Measurements from ENCODE around the gene SLC7A8.

The SLC7A8 gene

DNA sequence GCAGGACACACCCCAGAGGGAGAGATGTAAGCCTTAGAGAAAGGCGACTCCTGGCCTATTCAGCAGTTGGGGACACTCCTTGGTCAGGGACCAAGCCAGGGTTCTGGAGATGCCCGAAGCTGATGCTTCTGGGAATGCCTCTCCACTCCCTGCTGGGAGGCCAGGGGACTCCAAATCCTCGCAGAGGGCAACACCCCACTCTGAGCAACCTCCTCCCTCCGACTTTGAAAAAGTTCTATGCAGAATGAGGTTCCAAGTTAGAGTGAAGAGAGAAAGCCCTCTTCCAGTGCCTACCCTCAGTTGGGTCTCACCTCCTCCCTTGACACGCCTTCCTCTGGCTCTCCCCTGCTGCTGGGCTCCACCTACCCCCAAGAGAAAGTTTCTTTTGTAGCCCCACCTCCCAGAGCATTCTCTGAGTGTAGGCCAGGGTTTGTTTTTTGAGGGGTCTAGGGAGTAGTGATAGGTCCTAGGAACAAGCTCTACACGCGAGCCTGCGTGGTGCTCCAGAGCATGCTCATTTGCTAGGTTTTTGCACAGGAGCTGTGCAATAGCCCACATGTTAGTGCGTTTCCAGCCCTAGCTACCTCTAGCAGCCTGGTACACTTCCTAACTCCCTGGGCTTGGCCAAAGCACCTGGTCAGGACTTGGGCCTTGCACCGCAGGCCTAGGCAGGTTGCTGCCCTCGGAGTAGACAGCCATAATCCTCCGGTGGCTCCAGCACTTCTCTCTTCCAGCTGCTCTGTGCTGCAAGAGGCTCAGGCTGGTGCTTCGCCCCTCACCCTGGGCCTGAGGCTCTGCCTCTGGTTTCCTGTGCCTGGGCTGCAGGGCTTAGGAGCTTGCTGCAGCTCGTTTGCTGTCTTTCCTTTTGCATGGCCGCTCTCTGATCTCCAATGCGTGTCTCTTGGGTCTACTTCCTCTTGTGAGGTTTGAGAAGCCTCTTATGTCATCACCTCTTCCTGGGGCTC, 63.8 kb downstream of the SLC7A8 start (continued):
- no peak for TF ChIP-seq SCRT2 (tag by site-specific recombination; IDR thresholded peaks at IDR 0.05)
- no peak for TF ChIP-seq ZBTB48 (tag by site-specific recombination; IDR thresholded peaks at IDR 0.05)
- no peak for TF ChIP-seq BCL6B (tag by site-specific recombination; IDR thresholded peaks at IDR 0.05)
- no peak for TF ChIP-seq ZNF155 (tag by site-specific recombination; IDR thresholded peaks at IDR 0.05)
- TF ChIP-seq ZNF2 (tag by site-specific recombination; IDR thresholded peaks at IDR 0.05) = no peak
- no peak for TF ChIP-seq ZBTB44 (tag by site-specific recombination; IDR thresholded peaks at IDR 0.05)
- no peak for TF ChIP-seq ZNF202 (tag by site-specific recombination; IDR thresholded peaks at IDR 0.05; ENCODE audit: borderline replicate concordance)
- no peak for TF ChIP-seq ZNF184 (tag by site-specific recombination; IDR thresholded peaks at IDR 0.05)
- no peak for TF ChIP-seq EGR2 (tag by site-specific recombination; IDR thresholded peaks at IDR 0.05; ENCODE audit: low read depth)
- TF ChIP-seq ZNF645 (tag by site-specific recombination; IDR thresholded peaks at IDR 0.05) = no peak

- Histone ChIP-seq H3K4me1 (ENCODE audit: control insufficient read depth, insufficient read depth, low read length) (no peaks in the 10 kb centered on the region; the same call in 1 of the 2 replicates), H3K9me3 (ENCODE audit: control insufficient read depth, insufficient read depth, low read depth, low read length) (no peaks in the 10 kb centered on the region), H3K27ac (ENCODE audit: extremely low read depth, low read depth, low read length) (no peak within 1 kb of the TSS), H3K4me3 (ENCODE audit: low read depth, low read length) (no peak within 1 kb of the TSS), H3K36me3 (ENCODE audit: control insufficient read depth in 2 of 2, insufficient read depth in 1 of 2, low read length in 2 of 2) (no peaks in the 10 kb centered on the region)
- POLR2A ChIA-PET = no interaction called here
- TF ChIP-seq ZSCAN5A (tag by site-specific recombination; IDR thresholded peaks at IDR 0.05) (no peak), ZNF155 (tag by site-specific recombination; IDR thresholded peaks at IDR 0.05) (no peak), ZNF23 (tag by site-specific recombination; IDR thresholded peaks at IDR 0.05; ENCODE audit: borderline replicate concordance) (no peak), ZNF416 (tag by site-specific recombination; IDR thresholded peaks at IDR 0.05) (no peak), ZNF2 (tag by site-specific recombination; IDR thresholded peaks at IDR 0.05) (no peak), ZBTB21 (tag by site-specific recombination; IDR thresholded peaks at IDR 0.05) (no peak), ZBTB17 (tag by site-specific recombination; IDR thresholded peaks at IDR 0.05) (no peak), ZBTB8A (tag by site-specific recombination; IDR thresholded peaks at IDR 0.05) (no peak), MYNN (tag by site-specific recombination; IDR thresholded peaks at IDR 0.05; ENCODE audit: borderline replicate concordance) (no peak)
- TF ChIP-seq, protein P1, sequence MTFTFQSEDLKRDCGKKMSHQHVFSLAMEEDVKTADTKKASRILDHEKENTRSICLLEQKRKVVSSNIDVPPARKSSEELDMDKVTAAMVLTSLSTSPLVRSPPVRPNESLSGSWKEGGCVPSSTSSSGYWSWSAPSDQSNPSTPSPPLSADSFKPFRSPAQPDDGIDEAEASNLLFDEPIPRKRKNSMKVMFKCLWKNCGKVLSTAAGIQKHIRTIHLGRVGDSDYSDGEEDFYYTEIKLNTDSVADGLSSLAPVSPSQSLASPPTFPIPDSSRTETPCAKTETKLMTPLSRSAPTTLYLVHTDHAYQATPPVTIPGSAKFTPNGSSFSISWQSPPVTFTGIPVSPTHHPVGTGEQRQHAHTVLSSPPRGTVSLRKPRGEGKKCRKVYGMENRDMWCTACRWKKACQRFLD (tag by site-specific recombination; IDR thresholded peaks at IDR 0.05) = no peak
- TF ChIP-seq, protein P2, sequence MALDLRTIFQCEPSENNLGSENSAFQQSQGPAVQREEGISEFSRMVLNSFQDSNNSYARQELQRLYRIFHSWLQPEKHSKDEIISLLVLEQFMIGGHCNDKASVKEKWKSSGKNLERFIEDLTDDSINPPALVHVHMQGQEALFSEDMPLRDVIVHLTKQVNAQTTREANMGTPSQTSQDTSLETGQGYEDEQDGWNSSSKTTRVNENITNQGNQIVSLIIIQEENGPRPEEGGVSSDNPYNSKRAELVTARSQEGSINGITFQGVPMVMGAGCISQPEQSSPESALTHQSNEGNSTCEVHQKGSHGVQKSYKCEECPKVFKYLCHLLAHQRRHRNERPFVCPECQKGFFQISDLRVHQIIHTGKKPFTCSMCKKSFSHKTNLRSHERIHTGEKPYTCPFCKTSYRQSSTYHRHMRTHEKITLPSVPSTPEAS (tag by site-specific recombination; IDR thresholded peaks at IDR 0.05) = no peak
- TF ChIP-seq, protein P3, sequence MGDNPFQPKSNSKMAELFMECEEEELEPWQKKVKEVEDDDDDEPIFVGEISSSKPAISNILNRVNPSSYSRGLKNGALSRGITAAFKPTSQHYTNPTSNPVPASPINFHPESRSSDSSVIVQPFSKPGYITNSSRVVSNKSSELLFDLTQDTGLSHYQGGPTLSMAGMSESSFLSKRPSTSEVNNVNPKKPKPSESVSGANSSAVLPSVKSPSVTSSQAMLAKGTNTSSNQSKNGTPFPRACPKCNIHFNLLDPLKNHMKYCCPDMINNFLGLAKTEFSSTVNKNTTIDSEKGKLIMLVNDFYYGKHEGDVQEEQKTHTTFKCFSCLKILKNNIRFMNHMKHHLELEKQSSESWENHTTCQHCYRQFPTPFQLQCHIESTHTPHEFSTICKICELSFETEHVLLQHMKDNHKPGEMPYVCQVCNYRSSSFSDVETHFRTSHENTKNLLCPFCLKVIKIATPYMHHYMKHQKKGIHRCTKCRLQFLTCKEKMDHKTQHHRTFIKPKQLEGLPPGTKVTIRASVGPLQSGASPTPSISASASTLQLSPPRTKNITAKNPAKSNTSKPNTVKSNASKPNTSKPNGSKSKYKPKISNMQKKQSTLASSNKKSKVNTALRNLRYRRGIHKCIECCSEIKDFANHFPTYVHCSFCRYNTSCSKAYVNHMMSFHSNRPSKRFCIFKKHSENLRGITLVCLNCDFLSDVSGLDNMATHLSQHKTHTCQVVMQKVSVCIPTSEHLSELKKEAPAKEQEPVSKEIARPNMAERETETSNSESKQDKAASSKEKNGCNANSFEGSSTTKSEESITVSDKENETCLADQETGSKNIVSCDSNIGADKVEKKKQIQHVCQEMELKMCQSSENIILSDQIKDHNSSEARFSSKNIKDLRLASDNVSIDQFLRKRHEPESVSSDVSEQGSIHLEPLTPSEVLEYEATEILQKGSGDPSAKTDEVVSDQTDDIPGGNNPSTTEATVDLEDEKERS (tag by site-specific recombination; IDR thresholded peaks at IDR 0.05) = no peak
- CTCF ChIA-PET = interaction anchor here (1.1 to 11.2 kb wide), 5 partner anchors 24 to 124 kb away, joined by 4 to 424 read pairs (median 6); partner anchors contain the start of genes ACIN1, C14orf119 and SLC7A8
Measured at GRCh38 chr14:23118506-23119362, 64.7 kb downstream of the SLC7A8 start, which contains the start of gene CEBPE. TSS of gene CEBPE (minus strand) at chr14:23119255. CDS start at chr14:23119091, 164 bp downstream.
